NB4 (cell line): ENCODE results near the gene RAB40C.

Experiments
- DNase-seq: peaks from one replicate; pipeline ENCODE4 v3.0.0; 2010; ENCODE audit warnings: low read depth
- H3K4me3 ChIP-seq: one replicate; pipeline ENCODE4 v1.5.1; 2011; ENCODE audit warnings: mild to moderate bottlenecking, low read depth, low read length, moderate library complexity
- MYC ChIP-seq: IDR thresholded peaks from 2 replicates; pipeline ENCODE4 v1.6.1; 2011; ENCODE audit warnings: low read depth, low read length
- POLR2A ChIP-seq: IDR thresholded peaks from 2 replicates; pipeline ENCODE4 v1.6.1; 2011; ENCODE audit warnings: mild to moderate bottlenecking; ENCODE audit not compliant: insufficient read length; ENCODE audit errors: extremely low read depth
- TF ChIP-seq, protein P1 (sequence below): IDR thresholded peaks from 2 replicates; pipeline ENCODE4 v1.6.1; 2011; ENCODE audit warnings: low read depth, low read length
- TF ChIP-seq, protein P2 (sequence below): IDR thresholded peaks from one replicate; pipeline ENCODE4 v1.5.1; 2012; ENCODE audit warnings: low read depth, low read length

RAB40C gene

DNA sequence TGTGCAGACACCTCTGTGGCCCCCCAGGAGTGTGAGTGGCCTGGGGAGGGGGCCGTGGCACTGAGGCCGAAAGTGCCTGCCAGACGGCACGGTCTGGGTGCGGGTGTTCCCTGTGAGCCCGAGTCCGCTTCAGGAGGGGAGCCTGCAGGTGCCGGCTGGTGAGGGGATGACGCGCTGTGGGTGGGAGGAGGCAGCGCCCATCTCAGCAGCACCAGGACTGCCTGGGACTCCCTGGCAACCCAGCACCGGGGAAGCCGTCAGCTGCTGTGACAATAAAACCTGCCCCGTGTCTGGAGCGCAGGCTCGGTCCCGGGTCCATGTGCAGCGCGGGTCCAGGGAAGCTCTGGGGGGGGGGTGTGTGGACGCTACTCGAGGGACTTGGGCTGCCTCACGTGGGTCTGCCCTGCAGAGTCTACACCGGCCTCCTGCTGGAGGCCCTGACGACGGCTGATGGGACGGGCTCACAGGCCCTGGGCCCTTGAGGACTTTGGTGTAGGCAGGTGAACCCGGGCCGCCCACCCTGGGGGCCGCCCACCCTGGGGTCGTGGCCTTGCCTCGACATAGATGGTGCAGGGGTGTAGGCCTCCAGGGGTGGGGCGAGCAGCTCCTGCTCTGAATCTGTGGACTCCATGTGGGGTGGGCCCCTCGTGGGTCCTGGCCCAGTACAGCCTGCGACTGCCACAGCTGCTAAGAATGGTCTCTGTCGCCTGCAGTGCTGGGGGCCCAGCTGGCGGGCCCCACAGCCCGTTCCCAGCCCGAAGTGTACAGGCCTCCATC, 5.9 kb upstream of the RAB40C start:
- TF ChIP-seq POLR2A, result no peak
- TF ChIP-seq, protein P1, sequence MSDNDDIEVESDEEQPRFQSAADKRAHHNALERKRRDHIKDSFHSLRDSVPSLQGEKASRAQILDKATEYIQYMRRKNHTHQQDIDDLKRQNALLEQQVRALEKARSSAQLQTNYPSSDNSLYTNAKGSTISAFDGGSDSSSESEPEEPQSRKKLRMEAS, result no peak
- no peak for TF ChIP-seq MYC
- TF ChIP-seq, protein P2, sequence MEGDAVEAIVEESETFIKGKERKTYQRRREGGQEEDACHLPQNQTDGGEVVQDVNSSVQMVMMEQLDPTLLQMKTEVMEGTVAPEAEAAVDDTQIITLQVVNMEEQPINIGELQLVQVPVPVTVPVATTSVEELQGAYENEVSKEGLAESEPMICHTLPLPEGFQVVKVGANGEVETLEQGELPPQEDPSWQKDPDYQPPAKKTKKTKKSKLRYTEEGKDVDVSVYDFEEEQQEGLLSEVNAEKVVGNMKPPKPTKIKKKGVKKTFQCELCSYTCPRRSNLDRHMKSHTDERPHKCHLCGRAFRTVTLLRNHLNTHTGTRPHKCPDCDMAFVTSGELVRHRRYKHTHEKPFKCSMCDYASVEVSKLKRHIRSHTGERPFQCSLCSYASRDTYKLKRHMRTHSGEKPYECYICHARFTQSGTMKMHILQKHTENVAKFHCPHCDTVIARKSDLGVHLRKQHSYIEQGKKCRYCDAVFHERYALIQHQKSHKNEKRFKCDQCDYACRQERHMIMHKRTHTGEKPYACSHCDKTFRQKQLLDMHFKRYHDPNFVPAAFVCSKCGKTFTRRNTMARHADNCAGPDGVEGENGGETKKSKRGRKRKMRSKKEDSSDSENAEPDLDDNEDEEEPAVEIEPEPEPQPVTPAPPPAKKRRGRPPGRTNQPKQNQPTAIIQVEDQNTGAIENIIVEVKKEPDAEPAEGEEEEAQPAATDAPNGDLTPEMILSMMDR, result no peak
- no peak overlapping the region for H3K4me3 ChIP-seq
- DNase-seq, result no peak

DNA sequence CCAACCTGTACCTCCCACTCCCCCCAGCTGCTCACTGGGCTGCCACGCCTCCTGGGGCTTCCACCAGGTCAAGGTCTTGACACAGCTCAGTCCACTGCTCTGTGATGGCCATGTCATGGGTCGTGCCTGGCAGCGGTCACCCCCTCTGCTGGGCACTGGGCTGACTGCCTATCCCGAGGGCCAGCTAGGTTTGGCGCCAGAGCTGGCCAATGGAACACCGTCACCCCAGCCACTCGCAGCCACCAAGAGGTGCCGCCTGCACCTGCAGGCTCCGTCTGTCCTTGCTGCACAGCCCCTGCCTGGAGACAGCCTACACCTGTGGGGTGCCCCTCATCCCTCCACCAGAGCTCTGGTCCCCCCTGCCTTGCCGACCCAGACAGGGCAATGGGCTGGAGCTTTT, 4.5 kb upstream of the RAB40C start:
- DNase-seq, result no peak
- TF ChIP-seq MYC, result no peak
- peak; percentile 14 for TF ChIP-seq POLR2A
- no peak overlapping the region for H3K4me3 ChIP-seq

DNA sequence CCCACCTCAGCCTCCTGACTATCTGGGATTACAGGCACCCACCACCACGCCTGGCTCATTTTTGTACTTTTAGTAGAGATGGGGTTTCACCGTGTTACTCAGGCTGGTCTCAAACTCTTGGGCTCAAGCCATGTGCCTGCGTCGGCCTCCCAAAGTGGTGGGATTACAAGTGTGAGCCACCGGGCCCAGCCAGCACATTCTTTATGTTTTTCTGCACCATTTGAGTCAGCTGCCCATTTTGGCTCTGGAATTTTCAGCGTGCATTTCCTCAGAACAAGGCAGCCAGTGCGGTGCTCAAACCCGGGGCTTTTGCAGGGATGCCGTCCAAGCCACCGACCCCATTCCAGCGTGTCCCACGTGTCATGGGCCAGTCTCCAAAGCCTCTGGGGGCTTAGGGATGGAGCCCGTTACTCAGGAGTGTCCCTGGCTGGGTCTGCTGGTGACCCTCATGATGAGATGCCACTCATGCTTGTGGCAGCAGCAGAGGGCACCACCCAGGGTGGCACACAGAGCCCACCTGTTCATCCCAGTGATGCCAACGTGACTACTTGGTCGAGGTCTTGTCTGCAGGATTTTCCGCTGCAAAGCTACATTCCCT, 3.7 kb upstream of the RAB40C start:
- H3K4me3 ChIP-seq, result no peak overlapping the region
- TF ChIP-seq MYC, result no peak
- TF ChIP-seq, protein P1, result no peak
- no peak for TF ChIP-seq POLR2A
- TF ChIP-seq, protein P2, result no peak
- no peak for DNase-seq

DNA sequence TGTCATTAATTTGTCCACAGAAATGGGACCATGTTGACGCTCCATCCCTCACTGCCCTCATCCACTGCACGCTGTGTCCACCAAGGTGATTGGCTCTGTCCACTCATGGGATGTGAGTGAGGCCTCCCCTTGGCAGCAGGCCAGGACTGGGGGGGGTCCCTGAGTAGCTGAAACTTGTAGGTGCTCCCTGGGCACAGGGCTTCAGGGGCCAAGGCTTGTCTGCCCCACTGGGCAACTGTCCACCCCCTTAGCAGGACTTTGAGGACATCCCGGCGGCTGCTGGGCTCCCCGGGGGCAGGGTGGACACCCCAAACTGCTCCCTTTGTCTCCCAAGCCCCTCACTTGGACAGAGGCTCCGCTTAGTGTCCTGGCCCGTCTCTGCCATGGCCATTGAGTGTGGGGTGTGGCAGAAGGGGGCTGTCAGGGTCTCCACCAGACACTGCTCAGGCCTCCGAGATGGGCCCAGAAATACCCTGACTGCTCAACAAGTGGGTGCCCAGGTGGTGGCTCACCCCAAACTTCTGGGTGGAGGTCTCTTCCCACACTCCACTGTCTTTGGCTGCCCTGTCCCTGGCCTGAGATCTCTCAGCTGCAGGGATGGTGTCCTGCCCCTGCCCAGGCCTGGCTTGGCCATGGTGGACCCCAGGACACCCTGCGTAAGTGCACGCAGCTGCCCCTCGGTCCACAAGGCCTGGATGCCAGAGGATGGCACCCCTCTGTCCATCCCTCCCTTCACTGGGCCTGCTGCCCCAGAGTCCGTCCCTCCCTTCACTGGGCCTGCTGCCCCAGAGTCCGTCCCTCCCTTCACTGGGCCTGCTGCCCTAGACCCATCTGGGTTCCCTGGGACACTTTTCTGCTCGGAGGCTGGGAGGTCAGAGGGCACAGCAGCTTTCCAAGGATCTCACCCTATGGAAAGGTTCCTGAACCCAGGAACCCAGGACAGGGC, 2.9 kb upstream of the RAB40C start:
- DNase-seq, result no peak
- no peak for TF ChIP-seq POLR2A
- TF ChIP-seq, protein P2, result no peak
- TF ChIP-seq MYC, result no peak
- TF ChIP-seq, protein P1, result no peak
- no peak overlapping the region for H3K4me3 ChIP-seq

DNA sequence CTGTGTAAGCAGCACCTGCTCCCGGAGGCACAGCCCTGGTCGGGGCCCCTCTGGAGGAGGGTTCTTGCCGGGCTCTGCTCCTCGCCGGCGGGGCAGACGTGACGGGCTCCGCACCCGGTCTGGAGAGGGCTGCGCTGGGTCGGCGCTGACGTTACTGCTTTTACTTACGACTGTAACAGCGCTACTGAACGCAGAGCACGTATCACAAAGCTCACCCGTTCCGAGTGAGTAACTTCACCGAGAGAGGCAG, 1.3 kb upstream of the RAB40C start:
- TF ChIP-seq, protein P2, result no peak
- TF ChIP-seq, protein P1, result peak; percentile 46; the same call in 1 of the 2 replicates
- peak overlapping the region; percentile 79 for H3K4me3 ChIP-seq
- DNase-seq, result peak; percentile 60
